ENCODE results near the gene USH1G.
A peak's percentile ranks its signal among the peaks of the same experiment; 100 is the strongest.

The USH1G gene

DNA sequence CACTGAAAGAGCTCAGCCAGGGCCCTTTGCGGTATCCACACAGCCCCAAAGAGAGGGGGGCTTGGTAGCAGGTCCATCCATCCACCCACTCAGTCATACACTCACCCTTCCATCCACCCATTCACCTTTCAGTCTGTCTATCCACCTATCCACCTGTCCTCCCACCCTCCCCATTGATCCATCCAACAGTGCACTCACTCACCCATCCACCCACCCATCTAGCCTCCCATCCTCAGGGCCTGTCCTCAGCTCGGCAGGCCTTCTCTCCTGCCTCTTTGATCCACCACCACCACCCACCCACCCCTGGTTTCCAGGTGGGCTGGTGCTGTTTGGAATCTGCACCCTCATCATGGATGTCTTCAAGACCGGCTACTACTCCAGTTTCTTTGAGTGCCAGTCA, 2.2 kb upstream of the USH1G start:
- no peak overlapping the region for H3K4me3 ChIP-seq (ENCODE audit: low read depth, low read length)
- TF ChIP-seq, protein P1, sequence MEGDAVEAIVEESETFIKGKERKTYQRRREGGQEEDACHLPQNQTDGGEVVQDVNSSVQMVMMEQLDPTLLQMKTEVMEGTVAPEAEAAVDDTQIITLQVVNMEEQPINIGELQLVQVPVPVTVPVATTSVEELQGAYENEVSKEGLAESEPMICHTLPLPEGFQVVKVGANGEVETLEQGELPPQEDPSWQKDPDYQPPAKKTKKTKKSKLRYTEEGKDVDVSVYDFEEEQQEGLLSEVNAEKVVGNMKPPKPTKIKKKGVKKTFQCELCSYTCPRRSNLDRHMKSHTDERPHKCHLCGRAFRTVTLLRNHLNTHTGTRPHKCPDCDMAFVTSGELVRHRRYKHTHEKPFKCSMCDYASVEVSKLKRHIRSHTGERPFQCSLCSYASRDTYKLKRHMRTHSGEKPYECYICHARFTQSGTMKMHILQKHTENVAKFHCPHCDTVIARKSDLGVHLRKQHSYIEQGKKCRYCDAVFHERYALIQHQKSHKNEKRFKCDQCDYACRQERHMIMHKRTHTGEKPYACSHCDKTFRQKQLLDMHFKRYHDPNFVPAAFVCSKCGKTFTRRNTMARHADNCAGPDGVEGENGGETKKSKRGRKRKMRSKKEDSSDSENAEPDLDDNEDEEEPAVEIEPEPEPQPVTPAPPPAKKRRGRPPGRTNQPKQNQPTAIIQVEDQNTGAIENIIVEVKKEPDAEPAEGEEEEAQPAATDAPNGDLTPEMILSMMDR (IDR thresholded peaks at IDR 0.05; ENCODE audit: borderline replicate concordance, insufficient read depth, low read depth, low read length), result no peak

DNA sequence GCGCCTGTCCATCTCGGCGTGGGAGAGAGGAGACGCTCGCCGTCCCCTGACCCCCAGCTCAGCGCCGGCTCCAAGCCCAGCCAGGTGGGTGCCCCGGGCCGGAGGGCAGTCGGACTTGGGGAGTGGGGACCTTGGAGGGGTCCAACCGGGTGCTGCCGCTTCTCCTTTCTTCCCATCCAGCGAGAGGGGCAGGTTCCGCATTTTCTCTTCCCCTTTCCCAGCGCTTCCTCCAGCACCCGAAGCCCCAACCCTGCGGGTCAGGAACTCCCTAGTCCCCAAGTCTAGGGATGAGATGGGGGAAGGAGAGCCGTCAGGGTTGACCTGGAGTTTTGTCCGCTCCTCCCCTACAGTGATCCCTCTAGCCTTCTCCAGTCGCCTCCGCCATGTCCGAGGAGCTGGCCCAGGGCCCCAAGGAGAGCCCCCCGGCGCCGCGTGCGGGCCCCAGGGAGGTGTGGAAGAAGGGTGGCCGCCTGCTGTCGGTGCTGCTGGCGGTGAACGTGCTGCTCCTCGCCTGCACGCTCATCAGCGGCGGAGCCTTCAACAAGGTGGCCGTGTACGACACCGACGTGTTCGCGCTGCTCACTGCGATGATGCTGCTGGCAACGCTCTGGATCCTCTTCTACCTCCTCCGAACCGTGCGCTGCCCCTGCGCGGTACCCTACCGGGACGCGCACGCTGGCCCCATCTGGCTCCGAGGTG, 1.3 kb upstream of the USH1G start, which contains the start of gene OTOP2:
Gene OTOP2, plus strand, starts transcription at position 24 of the 699 bp plus-strand sequence. Its CDS starts 360 bp downstream, at position 384.
- TF ChIP-seq, protein P1 (IDR thresholded peaks at IDR 0.05; ENCODE audit: borderline replicate concordance, insufficient read depth, low read depth, low read length), result no peak

DNA sequence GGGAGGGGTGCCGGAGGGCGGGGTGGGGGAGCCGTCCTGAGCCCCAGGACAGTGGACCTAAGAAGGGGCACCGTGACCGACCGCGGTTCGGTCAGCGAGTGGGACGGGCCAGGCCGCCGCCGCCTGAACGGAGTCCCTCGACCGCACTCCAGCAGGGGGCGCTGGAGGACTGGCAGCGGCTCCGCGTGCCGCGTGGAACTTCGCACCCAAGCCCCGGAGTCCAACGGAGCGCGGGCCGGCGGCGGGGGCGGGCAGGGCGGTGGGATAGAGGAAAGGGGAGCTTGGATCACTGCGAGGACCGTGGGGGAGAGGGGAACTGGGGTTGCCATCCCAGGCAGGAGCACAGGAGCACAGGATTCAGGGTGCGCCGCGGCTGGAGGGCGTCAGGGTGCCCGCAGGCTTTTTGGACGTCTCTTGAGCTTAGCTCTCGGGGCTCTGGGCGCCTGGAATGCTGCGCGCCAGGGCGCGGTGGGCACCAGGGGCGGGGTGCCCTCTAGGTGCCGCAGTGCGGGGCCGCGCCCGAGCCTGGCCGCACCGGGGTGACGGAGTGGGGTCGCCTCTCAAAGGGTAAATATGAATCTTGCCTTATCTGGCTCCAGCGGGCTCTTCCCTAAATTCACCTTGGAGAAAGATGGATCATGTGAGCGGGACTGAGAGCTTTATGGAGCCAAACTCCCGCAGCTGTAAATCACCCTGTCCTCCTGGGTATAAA, 639 bp upstream of the USH1G start:
- TF ChIP-seq, protein P1 (IDR thresholded peaks at IDR 0.05; ENCODE audit: borderline replicate concordance, insufficient read depth, low read depth, low read length), result peak; percentile 88
- no peak overlapping the region for H3K4me3 ChIP-seq (ENCODE audit: low read depth, low read length)

More for the DNA sequence above, 1.3 kb upstream of the USH1G start, which contains the start of gene OTOP2:
- no peak within 1 kb of the TSS for H3K4me3 ChIP-seq (ENCODE audit: low read depth, low read length)

DNA sequence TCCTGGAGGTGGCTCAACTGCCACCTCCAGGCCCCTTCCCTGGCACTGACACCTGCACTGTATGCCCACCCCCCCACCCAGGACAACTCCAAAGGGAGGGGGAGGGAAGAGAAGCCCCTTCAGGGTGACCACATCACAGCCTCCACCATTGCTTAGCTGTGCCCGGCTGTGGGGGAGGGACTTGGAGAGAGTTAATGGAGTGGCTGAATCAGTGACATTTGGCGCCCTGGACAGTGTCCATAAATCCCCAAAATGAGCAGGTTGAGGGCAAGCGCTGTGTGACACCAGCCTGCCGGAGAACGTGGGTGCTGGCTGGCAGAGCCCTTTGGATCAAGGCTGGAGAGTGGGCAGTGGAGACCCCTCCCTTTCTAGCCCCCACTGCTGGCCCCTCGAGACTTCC, 883 bp downstream of the USH1G start:
- TF ChIP-seq, protein P1 (IDR thresholded peaks at IDR 0.05; ENCODE audit: borderline replicate concordance, insufficient read depth, low read depth, low read length), result no peak
- no peak overlapping the region for H3K4me3 ChIP-seq (ENCODE audit: low read depth, low read length)

DNA sequence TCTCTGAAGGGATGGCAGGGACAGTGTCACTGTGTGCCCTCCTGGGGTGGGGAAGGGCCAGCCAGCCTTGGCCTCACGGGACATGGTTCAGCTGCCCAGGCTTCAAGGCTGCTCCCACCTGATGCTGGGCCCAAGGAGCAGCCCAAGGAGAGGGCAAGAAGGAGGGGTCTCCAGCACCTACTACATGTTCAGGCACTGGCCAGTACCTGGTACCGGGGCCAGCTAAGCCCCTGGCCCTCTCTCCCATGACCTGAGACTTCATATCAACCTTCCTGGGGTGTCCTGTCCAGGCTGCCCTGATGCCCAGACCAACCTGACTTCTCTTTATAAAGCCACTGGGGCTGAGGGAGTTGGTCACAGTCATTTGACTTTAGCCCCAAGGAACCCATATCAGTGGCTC, 1.3 kb downstream of the USH1G start:
- TF ChIP-seq, protein P1 (IDR thresholded peaks at IDR 0.05; ENCODE audit: borderline replicate concordance, insufficient read depth, low read depth, low read length), result no peak
- H3K4me3 ChIP-seq (ENCODE audit: low read depth, low read length), result no peak overlapping the region

DNA sequence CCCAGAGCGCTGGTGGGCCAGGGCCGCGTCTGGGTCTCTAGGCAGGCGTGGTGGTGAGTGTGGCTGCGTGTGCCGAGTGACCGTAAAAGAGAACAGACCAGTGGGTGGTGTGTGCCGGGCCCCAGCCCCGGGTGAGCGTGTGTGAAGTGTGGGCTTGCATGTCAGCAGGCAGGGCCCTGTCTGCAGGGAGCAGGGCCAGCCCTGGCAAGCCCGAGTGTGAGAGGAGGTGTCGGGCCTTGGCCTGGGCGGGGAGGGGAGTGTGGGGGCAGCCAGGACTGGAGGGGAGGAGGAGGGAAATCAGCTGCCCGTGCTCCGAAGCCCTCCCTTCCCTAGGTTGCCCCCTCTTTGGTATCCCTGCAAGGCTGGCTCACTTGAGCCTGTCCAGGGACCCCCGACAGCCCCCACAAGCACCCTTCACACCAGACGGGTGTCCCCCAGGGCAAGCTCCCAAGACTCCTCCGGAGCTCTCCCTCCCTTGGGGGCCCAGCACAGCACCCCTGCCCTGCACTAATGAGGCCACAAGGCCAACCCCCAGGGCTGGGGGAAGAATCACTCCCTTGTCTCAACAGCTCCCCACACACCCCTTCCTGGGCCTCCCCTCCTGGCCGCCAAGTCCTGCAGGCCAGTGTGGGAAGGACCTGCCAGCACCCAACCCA, 1.9 kb downstream of the USH1G start:
- H3K4me3 ChIP-seq (ENCODE audit: low read depth, low read length), result no peak overlapping the region
- TF ChIP-seq, protein P1 (IDR thresholded peaks at IDR 0.05; ENCODE audit: borderline replicate concordance, insufficient read depth, low read depth, low read length), result no peak

Measured in GM12875 (cell line).